Measurements from ENCODE around the gene MFAP4. TPM values are rescaled to one million over a fixed set of nuclear protein-coding genes. Genes with fewer than 3 reads are reported as not detected.
A peak's percentile ranks its signal among the peaks of the same experiment; 100 is the strongest.

Gene MFAP4
- total and polyA plus RNA-seq, 9 of the 15 experiments (the other 6 are each of a cell fraction or from before 2014, with no cell fraction given): 0.07 to 0.24 TPM; not detected in 7

GRCh38 chr17:19384723-19385391 lies 2.1 kb downstream of the MFAP4 start (continued):
- TF ChIP-seq FOXJ3 (CRISPR knock-in tag; IDR thresholded peaks at IDR 0.05) (no peak), ZEB2 (IDR thresholded peaks at IDR 0.05) (no peak), KAT2B (IDR thresholded peaks at IDR 0.05; ENCODE audit: low read depth, low read length) (no peak), FIP1L1 (IDR thresholded peaks at IDR 0.05; ENCODE audit: low read depth, low read length, poor library complexity, severe bottlenecking) (no peak), ZNF311 (CRISPR knock-in tag; IDR thresholded peaks at IDR 0.05) (no peak), AFF1 (IDR thresholded peaks at IDR 0.05; ENCODE audit: low read depth in 1 of 2, partially characterized antibody in 2 of 2) (no peak), KLF16 (IDR thresholded peaks at IDR 0.05) (peak; percentile 85), ZNF395 (CRISPR knock-in tag; IDR thresholded peaks at IDR 0.05) (0 out of 2 replicates have a peak, but pooled peaks have one; percentile 25), USF1 (CRISPR knock-in tag; IDR thresholded peaks at IDR 0.05) (peak; percentile 37; the same call in 1 of the 2 replicates), COPS2 (conservative IDR thresholded peaks at IDR 0.05) (no peak), MEF2A (IDR thresholded peaks at IDR 0.05; ENCODE audit: control insufficient read depth, low read depth, low read length) (no peak), POLR3G (IDR thresholded peaks at IDR 0.05; ENCODE audit: extremely low read depth, insufficient read length, insufficient replicate concordance) (no peak)
- TF ChIP-seq, protein P1, sequence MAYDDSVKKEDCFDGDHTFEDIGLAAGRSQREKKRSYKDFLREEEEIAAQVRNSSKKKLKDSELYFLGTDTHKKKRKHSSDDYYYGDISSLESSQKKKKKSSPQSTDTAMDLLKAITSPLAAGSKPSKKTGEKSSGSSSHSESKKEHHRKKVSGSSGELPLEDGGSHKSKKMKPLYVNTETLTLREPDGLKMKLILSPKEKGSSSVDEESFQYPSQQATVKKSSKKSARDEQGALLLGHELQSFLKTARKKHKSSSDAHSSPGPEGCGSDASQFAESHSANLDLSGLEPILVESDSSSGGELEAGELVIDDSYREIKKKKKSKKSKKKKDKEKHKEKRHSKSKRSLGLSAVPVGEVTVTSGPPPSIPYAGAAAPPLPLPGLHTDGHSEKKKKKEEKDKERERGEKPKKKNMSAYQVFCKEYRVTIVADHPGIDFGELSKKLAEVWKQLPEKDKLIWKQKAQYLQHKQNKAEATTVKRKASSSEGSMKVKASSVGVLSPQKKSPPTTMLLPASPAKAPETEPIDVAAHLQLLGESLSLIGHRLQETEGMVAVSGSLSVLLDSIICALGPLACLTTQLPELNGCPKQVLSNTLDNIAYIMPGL (CRISPR knock-in tag; IDR thresholded peaks at IDR 0.05): no peak
- TF ChIP-seq, protein P2, sequence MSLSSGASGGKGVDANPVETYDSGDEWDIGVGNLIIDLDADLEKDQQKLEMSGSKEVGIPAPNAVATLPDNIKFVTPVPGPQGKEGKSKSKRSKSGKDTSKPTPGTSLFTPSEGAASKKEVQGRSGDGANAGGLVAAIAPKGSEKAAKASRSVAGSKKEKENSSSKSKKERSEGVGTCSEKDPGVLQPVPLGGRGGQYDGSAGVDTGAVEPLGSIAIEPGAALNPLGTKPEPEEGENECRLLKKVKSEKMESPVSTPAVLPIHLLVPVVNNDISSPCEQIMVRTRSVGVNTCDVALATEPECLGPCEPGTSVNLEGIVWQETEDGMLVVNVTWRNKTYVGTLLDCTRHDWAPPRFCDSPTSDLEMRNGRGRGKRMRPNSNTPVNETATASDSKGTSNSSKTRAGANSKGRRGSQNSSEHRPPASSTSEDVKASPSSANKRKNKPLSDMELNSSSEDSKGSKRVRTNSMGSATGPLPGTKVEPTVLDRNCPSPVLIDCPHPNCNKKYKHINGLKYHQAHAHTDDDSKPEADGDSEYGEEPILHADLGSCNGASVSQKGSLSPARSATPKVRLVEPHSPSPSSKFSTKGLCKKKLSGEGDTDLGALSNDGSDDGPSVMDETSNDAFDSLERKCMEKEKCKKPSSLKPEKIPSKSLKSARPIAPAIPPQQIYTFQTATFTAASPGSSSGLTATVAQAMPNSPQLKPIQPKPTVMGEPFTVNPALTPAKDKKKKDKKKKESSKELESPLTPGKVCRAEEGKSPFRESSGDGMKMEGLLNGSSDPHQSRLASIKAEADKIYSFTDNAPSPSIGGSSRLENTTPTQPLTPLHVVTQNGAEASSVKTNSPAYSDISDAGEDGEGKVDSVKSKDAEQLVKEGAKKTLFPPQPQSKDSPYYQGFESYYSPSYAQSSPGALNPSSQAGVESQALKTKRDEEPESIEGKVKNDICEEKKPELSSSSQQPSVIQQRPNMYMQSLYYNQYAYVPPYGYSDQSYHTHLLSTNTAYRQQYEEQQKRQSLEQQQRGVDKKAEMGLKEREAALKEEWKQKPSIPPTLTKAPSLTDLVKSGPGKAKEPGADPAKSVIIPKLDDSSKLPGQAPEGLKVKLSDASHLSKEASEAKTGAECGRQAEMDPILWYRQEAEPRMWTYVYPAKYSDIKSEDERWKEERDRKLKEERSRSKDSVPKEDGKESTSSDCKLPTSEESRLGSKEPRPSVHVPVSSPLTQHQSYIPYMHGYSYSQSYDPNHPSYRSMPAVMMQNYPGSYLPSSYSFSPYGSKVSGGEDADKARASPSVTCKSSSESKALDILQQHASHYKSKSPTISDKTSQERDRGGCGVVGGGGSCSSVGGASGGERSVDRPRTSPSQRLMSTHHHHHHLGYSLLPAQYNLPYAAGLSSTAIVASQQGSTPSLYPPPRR (CRISPR knock-in tag; IDR thresholded peaks at IDR 0.05; ENCODE audit: borderline replicate concordance): no peak
